Thoracic aorta (tissue), 2 donors: ENCODE measurements around the gene MFAP5. TPM values are rescaled to one million over a fixed set of nuclear protein-coding genes. Genes with fewer than 3 reads are reported as not detected.

Source experiments
- ATAC-seq: fragments of 150-250 bp; one replicate; pipeline ENCODE4 v1.8.0; 2017; ENCODE audit warnings: low read depth; ENCODE audit not compliant: insufficient number of reproducible peaks, low FRiP score
- DNase-seq: peaks from one replicate; pipeline ENCODE4 v3.0.0-alpha.2; 2020; ENCODE audit warnings: low spot score
- H3K27ac ChIP-seq, 2 donors: fragments of 200-600 bp; sonication (generic); 1 replicate in 1 of 2; 2 replicates in 1 of 2; pipeline ENCODE4 v1.5.1; 2016; ENCODE audit warnings: mild to moderate bottlenecking in 2 of 2, moderate library complexity in 2 of 2
- H3K27me3 ChIP-seq: fragments of 200-600 bp; sonication (generic); replicated peaks from 2 replicates; pipeline ENCODE4 v1.6.0; 2016; ENCODE audit warnings: mild to moderate bottlenecking; ENCODE audit not compliant: insufficient read depth
- H3K36me3 ChIP-seq: fragments of 200-600 bp; sonication (generic); one replicate; pipeline ENCODE4 v1.5.1; 2016
- H3K4me1 ChIP-seq, 2 donors: fragments of 200-600 bp; sonication (generic); 1 replicate in 1 of 2; 2 replicates in 1 of 2; pipeline versions ENCODE4 v1.5.1 to v1.6.0; 2016; ENCODE audit warnings: low read depth in 2 of 2, mild to moderate bottlenecking in 1 of 2; ENCODE audit not compliant: control insufficient read depth in 1 of 2
- H3K4me3 ChIP-seq: fragments of 200-600 bp; sonication (generic); 2 replicates; pipeline ENCODE4 v1.5.1; 2016; ENCODE audit warnings: mild to moderate bottlenecking
- H3K9me3 ChIP-seq: fragments of 200-600 bp; sonication (generic); 2 replicates; pipeline ENCODE4 v1.5.1; 2016
- total RNA-seq, 2 donors: library from RNA; depleted of rRNA; stranded (reverse); fragments of >200 nt; gene quantifications; one replicate each; pipeline versions ENCODE4 v1.1.0 to v1.2.3, GENCODE V29; 2016
- TF ChIP-seq, protein P1 (sequence below): fragments of 200-600 bp; sonication (generic); IDR thresholded peaks from one replicate; pipeline ENCODE4 v1.5.1; 2019; ENCODE audit warnings: antibody characterized with exemption

The MFAP5 gene
- total RNA-seq, 2 donors from 2014 or later = 158 to 186 TPM

DNA sequence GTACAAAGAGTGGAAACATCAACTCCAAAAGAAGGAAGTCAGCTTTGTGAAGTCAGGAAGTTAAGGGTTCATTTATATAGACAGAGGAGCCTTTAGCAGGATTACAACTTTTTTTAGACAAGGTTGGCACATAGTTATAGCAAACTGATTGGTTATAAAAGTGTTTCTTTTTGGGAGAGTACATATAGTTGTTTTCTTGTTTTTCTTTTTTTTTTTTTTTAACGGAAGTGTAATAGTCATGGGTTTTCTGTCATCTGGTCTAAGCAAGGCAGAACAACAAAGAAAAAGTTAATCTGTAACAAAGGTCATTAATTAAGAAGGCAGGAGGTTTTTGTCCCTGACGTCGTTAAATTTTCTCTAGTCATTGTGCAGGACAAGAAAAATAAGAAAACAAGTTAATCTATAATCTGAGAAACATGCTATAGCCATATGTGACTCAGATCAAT is 13.0 kb upstream of the MFAP5 start:
- TF ChIP-seq, protein P1, sequence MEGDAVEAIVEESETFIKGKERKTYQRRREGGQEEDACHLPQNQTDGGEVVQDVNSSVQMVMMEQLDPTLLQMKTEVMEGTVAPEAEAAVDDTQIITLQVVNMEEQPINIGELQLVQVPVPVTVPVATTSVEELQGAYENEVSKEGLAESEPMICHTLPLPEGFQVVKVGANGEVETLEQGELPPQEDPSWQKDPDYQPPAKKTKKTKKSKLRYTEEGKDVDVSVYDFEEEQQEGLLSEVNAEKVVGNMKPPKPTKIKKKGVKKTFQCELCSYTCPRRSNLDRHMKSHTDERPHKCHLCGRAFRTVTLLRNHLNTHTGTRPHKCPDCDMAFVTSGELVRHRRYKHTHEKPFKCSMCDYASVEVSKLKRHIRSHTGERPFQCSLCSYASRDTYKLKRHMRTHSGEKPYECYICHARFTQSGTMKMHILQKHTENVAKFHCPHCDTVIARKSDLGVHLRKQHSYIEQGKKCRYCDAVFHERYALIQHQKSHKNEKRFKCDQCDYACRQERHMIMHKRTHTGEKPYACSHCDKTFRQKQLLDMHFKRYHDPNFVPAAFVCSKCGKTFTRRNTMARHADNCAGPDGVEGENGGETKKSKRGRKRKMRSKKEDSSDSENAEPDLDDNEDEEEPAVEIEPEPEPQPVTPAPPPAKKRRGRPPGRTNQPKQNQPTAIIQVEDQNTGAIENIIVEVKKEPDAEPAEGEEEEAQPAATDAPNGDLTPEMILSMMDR = no peak
- Histone ChIP-seq H3K4me3 (no peak overlapping the region), H3K4me1 (no peaks in the 10 kb centered on the region), H3K9me3 (no peaks in the 10 kb centered on the region), H3K36me3 (no peaks in the 10 kb centered on the region), H3K27ac (no peak overlapping the region), H3K27me3 (no peaks in the 10 kb centered on the region)
- DNase-seq (no peak), ATAC-seq (no peak)

DNA sequence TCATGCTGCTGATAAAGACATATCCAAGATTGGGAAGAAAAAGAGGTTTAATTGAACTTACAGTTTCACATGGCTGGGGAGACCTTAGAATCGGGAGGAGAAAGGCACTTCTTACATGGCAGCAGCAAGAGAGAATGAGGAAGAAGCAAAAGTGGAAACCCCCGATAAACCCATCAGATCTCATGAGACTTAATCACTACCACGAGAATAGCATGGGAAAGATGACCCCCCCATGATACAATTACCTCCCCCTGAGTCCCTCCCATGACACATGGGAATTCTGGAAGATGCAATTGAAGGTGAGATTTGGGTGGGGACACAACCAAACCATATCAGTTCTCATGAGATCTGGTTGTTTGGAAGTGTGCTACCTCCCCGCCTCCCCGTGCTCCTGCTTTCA is 9.8 kb upstream of the MFAP5 start:
- Histone ChIP-seq H3K27me3 (no peaks in the 10 kb centered on the region), H3K4me3 (no peak overlapping the region), H3K9me3 (no peaks in the 10 kb centered on the region), H3K4me1 (no peaks in the 10 kb centered on the region), H3K27ac (no peak overlapping the region), H3K36me3 (no peaks in the 10 kb centered on the region)
- ATAC-seq = no peak
- no peak for DNase-seq
- TF ChIP-seq, protein P1 = no peak

DNA sequence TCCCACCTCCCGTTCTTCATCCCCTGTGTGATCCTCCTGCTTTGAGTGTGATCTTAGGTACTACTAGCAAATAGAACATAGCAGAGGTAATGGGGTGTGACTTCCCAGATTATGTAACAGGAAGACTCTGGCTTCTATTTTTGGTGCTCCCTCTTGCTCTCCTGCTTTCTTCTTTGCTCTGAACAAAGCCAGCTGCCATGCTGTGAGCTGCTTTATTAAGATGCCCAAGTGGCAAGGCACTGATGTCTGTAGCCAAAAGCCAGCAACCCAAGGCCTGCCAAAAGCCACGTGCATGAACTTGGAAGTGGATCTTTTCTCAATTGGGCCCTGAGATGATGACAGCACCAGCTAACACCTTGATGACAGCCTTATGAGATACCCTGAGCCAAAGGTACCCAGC is 5.8 kb upstream of the MFAP5 start:
- H3K27ac ChIP-seq = no peak overlapping the region
- ATAC-seq = no peak

DNA sequence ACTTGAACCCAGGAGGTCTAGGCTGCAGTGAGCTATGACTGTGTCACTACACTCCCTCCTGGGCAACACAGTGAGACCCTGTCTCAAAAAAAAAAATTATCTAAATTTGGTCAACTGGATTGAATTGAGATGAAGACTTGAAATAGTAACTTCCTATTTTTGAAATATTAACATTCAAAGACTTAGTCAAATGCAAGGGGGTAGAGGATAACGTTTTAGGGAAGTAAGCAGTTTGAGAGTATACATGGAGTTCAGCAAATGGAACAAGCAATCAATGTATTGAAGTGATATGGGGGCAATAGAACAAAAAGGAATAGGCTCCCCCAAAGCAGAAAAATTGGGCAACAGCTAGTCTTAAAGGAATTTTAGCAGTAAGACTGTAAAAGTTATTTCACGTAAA is 4.6 kb upstream of the MFAP5 start:
- TF ChIP-seq, protein P1 = no peak
- no peak overlapping the region for H3K4me3 ChIP-seq
- H3K9me3 ChIP-seq = no peaks in the 10 kb centered on the region
- H3K4me1 ChIP-seq = no peaks in the 10 kb centered on the region
- ATAC-seq (no peak), DNase-seq (no peak)
- no peak overlapping the region for H3K27ac ChIP-seq
- H3K27me3 ChIP-seq = no peaks in the 10 kb centered on the region
- H3K36me3 ChIP-seq = no peaks in the 10 kb centered on the region

More for the DNA sequence above, 5.8 kb upstream of the MFAP5 start:
- Histone ChIP-seq H3K4me3 (no peak overlapping the region), H3K9me3 (no peaks in the 10 kb centered on the region), H3K36me3 (no peaks in the 10 kb centered on the region), H3K27me3 (no peaks in the 10 kb centered on the region), H3K4me1 (no peaks in the 10 kb centered on the region)
- no peak for DNase-seq
- TF ChIP-seq, protein P1 = no peak

DNA sequence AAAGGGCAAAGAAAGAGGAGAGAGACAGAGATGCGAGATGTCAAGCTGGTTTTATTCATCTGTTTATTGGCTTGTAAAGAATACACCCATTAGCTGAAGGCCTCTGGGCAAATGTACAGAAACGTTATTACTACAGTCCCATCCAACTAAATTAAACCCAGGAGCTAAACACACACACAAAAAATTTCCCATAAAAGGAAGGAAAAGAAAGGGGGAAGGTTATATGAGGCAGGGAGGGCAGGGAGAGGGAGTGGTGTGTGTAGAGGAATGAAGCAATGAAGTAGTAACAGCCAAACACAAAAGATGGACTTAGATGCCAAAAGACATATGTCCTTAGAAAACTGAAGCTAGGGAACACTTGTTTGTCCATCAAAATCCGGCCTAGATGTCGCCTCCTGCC is 3.1 kb upstream of the MFAP5 start:
- TF ChIP-seq, protein P1 = no peak
- ATAC-seq (no peak), DNase-seq (no peak)
- no peaks in the 10 kb centered on the region for H3K36me3 ChIP-seq
- no peaks in the 10 kb centered on the region for H3K27me3 ChIP-seq
- H3K4me3 ChIP-seq = no peak overlapping the region
- no peaks in the 10 kb centered on the region for H3K9me3 ChIP-seq
- no peak overlapping the region for H3K27ac ChIP-seq
- no peaks in the 10 kb centered on the region for H3K4me1 ChIP-seq
